Measurements from ENCODE around the gene CIROP.

GRCh38 chr14:23109769-23110168, 5.0 kb upstream of the CIROP start:
- TF ChIP-seq, protein P1, sequence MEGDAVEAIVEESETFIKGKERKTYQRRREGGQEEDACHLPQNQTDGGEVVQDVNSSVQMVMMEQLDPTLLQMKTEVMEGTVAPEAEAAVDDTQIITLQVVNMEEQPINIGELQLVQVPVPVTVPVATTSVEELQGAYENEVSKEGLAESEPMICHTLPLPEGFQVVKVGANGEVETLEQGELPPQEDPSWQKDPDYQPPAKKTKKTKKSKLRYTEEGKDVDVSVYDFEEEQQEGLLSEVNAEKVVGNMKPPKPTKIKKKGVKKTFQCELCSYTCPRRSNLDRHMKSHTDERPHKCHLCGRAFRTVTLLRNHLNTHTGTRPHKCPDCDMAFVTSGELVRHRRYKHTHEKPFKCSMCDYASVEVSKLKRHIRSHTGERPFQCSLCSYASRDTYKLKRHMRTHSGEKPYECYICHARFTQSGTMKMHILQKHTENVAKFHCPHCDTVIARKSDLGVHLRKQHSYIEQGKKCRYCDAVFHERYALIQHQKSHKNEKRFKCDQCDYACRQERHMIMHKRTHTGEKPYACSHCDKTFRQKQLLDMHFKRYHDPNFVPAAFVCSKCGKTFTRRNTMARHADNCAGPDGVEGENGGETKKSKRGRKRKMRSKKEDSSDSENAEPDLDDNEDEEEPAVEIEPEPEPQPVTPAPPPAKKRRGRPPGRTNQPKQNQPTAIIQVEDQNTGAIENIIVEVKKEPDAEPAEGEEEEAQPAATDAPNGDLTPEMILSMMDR (IDR thresholded peaks at IDR 0.05) = no peak
- TF ChIP-seq EZH2 (IDR thresholded peaks at IDR 0.05; ENCODE audit: borderline replicate concordance, insufficient read depth, low read depth, low read length, poor library complexity, severe bottlenecking) = no peak
